Smooth muscle cell of the coronary artery (primary cell): Measurements from ENCODE around the gene PCTP. TPM values are rescaled to one million over a fixed set of nuclear protein-coding genes. Genes with fewer than 3 reads are reported as not detected.

Experiments
- total RNA-seq: library from RNA; depleted of rRNA; stranded (reverse); fragments of >200 nt; gene quantifications from 2 replicates; pipeline ENCODE4 v1.2.3, GENCODE V29; 2014; ENCODE audit warnings: low replicate concordance

PCTP gene
- 11.7 and 16.8 TPM in 2 replicates for total RNA-seq

DNA sequence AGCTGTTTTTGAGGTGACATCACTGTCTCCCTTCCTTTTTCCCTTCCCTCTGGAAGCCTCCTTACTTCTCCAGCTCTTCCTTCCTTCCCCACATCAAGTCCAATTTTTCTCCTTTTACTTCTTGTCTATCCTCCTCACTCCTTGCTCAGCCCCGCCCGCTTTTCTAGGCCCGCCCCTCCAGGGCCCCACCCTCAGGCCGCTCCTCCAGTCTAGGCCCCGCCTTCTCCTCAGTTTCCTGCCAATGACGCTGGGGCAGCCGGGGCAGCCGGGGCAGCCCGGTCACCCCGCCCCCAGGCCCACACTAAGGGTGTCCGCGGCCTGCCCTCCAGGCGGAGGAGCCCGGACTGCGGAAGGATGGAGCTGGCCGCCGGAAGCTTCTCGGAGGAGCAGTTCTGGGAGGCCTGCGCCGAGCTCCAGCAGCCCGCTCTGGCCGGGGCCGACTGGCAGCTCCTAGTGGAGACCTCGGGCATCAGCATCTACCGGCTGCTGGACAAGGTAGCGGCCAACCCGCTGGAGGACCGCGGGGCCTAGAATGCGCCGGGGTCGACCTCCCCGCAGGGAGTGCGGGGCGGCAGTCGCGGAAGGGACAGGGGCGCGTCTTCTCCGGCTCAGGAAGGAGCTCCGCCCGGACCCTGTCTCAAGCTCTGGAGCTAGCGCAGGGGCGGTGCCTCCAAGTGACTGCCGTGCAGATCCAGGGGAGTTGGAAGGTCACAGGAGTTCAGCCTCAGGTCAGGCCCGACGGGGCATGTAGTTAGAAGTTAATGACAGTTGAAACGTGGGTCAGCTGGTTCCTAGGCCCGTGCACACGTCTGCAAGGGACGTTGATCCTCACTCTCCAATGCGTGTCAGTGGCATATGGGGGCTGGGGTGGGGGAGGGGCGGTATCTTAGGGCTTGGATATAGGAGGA lies at the start of gene PCTP:
Gene PCTP (plus strand): TSS at position 302 of the 908 bp plus-strand sequence. CDS start 53 bp downstream, at position 355.

GRCh38 chr17:55722742-55723487 lies 27.9 kb upstream of the PCTP start, which contains the start of gene TMEM100:
TMEM100 (minus strand) TSS chr17:55722864; CDS start chr17:55721070, 1,794 bp downstream.

Other genes starting within 250 kb of the PCTP start
- gene SMIM36, start 239.6 kb upstream of the PCTP start, total RNA-seq: not detected in 2 replicates
- gene TMEM100, start 28.2 kb upstream of the PCTP start, total RNA-seq: 0.08 and 1.2 TPM in 2 replicates